Measurements from ENCODE around the gene CACNA2D3.
"Not testable (repeated sequence)": the region's sequence is repeated elsewhere in the genome, so short reads cannot be mapped to it uniquely, and the experiment has no call there.

DNA sequence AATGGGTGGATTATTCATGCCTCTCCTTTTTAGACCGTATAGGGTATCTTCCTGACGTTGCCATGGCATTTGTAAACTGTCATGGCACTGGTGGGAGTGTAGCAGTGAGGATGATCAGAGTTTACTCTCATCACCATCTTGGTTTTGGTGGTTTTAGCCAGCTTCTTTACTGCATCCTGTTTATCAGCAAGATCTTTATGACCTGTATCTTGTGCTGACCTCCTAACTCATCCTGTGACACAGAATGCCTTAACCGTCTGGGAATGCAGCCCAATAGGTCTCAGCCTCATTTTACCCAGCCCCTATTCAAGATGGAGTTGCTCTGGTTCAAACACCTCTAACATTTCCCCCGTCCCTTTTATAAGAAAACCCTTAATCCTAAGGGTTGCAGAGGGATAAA lies 855.6 kb downstream of the CACNA2D3 start:
- TF ChIP-seq, protein P1, sequence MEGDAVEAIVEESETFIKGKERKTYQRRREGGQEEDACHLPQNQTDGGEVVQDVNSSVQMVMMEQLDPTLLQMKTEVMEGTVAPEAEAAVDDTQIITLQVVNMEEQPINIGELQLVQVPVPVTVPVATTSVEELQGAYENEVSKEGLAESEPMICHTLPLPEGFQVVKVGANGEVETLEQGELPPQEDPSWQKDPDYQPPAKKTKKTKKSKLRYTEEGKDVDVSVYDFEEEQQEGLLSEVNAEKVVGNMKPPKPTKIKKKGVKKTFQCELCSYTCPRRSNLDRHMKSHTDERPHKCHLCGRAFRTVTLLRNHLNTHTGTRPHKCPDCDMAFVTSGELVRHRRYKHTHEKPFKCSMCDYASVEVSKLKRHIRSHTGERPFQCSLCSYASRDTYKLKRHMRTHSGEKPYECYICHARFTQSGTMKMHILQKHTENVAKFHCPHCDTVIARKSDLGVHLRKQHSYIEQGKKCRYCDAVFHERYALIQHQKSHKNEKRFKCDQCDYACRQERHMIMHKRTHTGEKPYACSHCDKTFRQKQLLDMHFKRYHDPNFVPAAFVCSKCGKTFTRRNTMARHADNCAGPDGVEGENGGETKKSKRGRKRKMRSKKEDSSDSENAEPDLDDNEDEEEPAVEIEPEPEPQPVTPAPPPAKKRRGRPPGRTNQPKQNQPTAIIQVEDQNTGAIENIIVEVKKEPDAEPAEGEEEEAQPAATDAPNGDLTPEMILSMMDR (IDR thresholded peaks at IDR 0.05; ENCODE audit: poor library complexity, severe bottlenecking) = not testable (repeated sequence)
- not testable (repeated sequence) for TF ChIP-seq EP300 (conservative IDR thresholded peaks at IDR 0.05; ENCODE audit: poor library complexity, severe bottlenecking); REST (IDR thresholded peaks at IDR 0.05; ENCODE audit: borderline replicate concordance); SMC3 (conservative IDR thresholded peaks at IDR 0.05; ENCODE audit: poor library complexity); TAF1 (IDR thresholded peaks at IDR 0.05; ENCODE audit: low read depth); POLR2AphosphoS5 (IDR thresholded peaks at IDR 0.05); EZH2 (IDR thresholded peaks at IDR 0.05; ENCODE audit: borderline replicate concordance, insufficient read depth, low read length, poor library complexity, severe bottlenecking); RAD21 (conservative IDR thresholded peaks at IDR 0.05)

Data from neural cell (in vitro differentiated cells).